ENCODE data around the gene CDC37L1.

- TF ChIP-seq POLR2A (IDR thresholded peaks at IDR 0.05; ENCODE audit: low read length) (no peak), GATA1 (IDR thresholded peaks at IDR 0.05; ENCODE audit: low read depth, low read length) (no peak)
Measured at GRCh38 chr9:4740388-4740637, 60.9 kb downstream of the CDC37L1 start.

Data from erythroblast (primary cell).